CD4-positive, alpha-beta T cell treated with Interleukin-15 for 1 hour (primary cell): ENCODE data around the gene HOXA1.

Source experiments
- DNase-seq: peaks from one replicate; pipeline ENCODE4 v3.0.0-alpha.2; 2020

The HOXA1 gene

DNA sequence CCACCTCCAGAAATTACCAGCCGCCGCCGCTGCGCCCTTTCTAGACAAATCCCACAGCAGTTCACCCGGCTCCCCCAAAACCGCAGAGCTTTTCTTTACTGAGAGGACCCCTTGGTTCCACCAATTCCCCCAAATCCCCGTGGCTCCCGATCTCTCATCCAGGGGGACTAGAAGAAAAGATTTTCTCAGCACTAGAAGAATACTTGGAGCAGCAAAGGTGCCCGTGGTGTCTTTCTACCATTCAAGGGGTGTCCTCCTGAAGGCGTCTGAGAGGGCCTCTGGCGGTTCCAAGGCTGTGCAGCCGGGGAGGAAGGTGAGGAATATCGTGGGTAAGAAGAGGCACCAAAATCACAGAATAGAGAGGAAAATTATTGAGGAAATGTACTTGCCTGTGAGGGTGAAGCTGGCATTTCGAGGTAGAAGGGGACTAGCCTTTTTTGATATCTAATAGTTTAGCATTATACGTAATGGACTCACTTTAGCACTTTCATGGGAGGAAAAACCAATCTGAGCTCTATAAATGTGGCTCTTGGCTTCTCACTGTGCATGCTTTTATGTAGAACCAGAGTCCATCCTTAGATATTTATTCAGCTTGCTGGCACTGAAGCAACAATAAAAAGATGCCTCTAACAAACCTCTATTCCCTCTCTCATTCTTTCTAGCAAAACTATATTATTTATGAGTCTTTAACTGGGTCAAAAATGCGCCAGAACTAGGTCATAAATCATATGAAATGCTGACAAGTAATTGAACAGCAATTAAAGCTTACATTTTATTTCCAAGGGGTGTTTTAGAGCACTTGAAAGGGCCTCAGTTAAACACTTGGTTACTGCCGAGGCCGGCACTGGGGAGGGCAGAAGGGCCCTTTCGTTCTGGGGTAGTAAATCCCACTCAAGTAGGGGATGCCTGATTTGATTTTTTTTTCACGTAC lies 20.5 kb upstream of the HOXA1 start:
- no peak for DNase-seq

DNA sequence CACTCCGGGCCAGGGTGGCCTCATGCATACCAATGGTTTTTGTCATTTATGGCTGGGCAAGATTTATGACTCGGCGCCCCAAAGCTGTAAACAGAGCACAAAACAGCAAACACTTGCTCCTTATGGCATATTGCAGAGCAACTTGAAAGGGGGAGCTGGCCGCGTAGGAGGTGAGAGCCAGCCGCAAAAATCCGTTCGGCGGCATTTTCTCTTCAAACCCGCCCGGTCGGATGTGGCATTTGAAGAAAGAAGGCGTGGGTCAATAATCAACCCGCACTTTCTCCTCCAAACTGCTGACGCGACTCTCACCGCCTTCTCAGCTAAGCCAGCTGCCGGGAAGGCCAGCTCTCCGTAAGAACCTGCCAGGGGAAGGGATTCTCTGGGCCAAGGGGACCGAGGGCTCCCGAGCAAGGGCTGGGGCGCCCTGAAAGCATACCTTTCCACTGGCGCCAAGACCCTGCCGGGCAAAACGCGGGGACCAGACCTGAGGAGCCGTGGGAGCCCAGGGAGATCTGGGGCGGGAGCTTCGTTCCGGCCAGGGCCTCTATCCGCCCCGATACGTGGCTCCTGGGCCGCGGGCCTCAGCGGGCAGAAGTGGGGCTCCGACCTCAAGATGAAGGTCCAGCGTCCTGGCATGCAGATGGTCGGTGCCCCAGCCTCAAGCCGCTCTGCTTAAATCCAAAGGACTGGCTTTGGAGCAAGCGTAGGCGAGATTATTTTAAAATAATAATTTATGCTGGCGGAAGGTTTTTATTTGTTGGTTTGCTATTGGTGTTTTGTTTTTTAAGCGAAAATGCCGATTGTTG lies 19.6 kb upstream of the HOXA1 start:
- no peak for DNase-seq

DNA sequence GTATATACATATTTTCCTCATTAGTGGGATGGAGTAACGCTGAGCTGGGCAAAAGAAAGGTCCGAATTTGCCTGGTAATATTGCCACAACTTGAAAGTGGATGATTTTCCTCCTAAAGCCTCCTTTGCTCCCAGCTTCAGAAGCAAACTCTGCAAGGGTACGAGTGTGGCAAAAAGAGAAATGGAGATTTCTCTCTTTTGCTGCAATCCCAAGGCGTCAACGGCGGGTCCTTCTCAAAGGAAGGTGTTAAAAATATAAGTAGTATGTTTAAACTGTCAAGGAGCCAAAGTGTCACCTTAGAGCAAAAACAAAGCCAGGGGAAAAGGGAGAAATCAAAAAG lies 19.1 kb upstream of the HOXA1 start:
- DNase-seq: no peak

DNA sequence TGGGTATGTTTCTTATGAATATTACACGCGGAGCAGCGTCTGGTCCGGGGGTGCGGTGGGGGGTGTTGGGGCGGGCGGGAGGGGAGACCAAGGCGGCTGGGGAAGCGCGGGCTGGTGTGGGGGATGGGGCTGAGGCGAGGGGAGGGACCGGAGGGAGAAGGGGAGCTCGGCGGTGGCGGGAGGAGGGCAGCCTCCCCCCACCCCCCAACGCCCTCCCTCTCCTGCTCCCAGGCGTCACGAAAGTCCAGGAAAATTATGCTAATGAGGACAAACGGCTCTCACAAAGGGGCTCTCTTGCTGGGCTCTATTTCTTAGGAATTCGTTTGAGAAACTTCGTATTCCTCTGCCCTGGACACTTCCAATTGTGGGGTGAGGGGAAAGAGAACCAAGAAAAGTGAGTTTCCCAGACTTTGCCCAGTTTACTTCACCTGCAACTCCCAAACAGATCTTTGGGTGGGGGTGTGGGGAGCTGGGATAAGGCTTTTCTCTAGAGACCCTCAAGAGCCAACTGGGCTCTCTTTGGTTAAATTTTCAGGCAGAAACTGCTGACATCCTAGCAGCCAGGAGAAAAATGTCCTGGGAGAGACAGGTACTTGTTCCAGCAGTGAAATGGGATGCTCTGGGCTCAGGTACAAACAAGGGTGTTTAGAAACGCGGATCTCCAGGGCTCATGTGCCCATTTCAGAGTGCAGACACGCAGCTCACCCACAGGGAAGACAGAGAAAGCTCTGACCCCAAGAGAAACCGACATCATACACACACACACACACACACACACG lies 18.4 kb upstream of the HOXA1 start:
- no peak for DNase-seq

DNA sequence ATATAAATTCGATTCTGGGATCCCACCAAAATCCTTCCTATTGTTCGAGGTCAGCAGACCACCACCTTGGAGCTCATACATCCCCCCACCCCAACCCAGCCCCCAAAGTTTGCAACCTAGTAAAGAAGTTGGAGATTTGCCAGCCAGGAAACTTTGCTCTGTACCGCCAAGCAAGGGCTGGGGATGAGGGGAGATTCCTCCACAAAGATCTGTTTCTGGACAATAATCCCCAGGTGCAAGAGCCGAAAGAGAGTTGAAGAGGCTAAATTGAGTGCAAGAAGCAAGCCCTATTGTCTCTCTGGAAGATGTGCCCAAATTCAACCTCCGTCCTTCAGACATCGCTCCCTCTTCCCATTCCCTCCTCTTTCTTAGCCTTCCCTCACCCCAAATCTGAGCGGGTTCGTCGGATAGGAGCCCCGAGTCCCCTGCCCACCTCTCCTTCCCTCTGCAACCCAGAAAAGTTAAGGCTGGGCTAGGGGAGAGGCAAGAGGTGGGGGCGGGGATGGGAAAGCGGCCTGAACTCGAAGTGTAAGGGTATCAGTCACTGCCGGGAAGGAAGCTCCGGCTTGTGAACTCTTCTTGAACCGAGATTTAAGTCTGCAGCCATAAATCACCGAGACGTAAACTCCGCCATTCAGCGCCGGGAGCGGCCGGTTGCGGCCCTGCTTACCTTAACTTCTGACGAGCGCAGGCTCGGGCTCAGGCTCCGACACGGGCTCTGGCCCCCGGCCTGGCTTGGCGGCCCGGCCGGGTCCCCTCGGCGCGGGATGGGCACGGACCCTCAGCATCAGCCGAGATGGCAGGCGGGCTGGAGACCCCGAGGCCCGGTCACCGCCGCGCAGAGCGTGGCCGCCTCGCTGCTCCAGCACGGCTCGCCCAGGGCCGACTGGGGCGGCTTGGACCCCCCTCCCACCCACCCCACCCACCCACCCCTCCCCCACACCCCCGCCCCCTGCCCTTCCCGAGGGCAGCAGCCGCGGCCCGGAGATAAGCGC lies 17.5 kb upstream of the HOXA1 start:
- no peak for DNase-seq

DNA sequence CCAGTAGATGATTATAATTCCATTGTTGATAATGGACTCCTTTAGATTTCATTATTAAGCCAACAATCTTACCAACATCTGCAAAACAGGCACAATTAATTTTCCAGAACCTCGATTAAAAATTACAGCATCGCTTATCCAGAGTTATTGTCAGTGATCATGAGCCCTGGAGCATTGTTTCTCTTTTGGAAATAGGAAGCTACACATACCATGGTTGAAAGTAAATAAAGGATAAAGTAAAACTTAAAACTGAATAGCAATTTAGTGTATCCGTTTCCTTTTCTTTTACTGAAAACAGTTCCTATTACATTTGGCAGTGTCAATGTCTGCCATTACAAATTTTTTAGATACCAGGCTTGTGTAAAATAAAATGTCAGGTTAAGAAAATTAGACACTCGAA lies 16.6 kb upstream of the HOXA1 start:
- no peak for DNase-seq

DNA sequence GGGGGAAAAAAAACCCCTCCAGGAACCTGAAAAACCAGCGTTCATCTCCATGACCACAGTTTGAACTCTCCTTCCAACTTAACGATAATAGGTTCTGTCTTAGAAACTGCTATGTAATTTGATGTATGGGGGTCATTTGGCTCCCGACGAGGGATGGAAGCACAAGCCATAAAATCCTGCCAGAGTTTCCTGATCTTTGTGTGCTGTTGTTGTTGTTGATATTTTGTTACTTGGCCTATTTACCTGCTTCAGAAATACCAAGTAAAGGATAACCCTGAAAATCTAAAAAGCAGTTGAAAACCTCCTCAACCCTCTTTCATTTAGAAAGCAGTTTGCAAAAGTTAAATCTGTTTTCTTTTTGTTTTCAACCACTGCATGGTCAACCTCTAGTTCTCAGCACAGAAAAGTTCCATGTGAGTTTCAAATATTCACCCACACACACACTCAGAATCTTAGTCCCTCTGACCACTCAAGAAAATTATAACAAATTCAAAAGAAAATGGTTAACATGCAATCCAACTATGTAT lies 16.0 kb upstream of the HOXA1 start:
- no peak for DNase-seq

DNA sequence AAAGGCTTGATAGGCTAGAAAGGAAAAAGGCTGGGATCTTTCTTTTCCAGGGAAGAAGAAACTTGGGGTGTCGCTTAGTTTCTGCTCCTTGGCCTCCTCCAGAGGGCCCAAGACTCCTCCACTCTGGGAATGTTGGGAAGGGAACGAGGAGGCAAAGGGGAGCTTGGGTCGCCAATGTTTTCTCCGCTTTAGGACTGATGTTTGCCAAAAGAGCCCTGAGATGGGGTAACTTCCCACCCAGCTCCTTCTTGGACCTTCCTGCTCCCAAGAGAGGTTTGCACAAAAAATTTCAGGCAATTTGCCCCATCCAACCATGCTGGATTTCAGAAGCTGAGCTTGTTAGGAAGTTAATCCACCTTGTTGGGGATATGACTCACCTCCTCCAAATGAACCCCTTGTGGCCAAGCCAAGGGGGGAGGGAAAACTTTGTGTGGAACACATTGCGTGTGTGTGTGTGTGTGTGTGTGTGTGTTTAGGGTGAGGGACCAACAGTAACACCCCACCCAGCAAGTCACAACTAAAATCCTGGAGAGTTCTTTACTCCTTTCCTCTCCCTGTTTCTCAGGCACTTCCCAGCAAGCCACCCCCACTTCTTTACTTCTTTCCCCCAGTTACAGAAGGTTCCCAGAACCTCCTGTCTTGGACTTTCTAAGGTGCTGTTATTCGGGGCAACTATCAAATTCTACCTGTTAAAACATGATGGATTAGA lies 15.4 kb upstream of the HOXA1 start:
- no peak for DNase-seq

DNA sequence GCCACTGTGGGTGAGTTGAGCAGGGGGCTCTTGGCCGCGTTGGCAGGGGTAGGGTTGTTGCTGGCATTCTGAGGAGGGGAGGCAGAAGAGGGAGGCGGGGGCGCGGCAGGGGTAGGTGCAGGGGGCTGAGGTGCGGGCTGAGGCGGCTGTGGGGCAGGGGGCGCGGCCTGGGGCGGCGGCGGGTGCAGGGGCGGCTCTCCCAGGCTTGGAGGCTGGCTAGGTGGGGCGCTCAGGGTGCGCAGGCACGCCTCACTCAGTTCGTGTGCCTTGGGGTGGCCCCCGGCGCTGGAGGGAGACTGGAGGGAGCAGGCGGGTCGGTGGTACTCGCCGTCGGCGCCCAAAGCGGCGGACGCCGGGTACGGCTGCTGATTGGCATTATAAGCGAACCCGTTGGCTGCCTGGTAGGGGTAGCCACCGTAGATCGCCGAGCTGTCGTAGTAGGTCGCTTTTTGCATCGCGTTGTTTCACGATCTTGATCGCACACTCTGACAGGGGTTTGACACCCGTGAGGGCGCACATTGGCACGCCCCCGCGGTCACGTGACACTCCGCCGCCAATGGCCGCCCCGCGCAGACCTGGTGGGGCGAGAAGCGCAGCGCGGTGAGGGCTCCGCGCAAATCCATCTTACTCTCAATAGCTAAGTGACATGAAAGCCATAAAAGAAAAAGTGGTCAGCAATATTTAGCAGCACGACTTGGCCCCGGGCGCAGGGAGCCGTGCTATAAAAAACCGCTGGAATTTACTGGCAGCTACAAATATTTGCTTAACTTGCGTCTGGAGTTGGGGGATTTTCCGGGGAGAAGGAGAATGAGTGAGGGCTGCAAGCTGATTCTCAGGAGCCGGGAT lies 14.6 kb upstream of the HOXA1 start:
- no peak for DNase-seq

DNA sequence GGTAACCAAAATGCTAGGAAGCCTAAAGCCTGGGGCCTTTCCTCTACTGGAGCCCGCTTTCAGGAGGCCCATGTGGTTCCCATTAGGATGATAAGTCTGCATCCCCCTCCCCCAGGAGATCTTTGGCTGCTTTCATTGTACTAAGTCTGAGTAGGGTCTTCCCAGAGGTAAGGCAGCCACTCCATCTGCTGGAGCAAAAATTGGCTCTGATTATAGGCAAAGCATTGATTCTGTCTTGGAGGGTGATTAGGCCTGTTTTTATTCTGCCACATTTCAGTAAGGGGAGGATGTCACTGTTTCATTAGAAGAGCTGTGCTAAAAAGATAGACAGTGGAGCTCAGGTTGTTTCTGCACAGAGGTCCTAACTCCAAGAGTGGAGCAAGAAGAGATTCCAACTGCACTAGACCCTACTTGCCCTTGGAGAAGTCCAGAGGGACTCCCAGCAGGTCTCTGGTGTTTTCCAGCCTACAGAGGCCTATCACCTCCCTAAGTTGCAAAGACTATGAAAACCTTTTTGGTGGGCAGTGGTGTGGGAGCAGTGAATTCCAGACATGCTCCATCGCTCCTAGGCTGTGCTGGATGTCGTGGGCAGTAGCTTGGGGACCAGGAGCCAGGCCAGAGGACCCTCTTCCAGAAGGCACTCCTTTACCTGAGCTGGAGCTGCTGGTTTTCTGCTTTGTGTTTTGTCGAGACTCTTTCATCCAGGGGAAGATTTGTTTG lies 13.8 kb upstream of the HOXA1 start:
- DNase-seq: no peak

DNA sequence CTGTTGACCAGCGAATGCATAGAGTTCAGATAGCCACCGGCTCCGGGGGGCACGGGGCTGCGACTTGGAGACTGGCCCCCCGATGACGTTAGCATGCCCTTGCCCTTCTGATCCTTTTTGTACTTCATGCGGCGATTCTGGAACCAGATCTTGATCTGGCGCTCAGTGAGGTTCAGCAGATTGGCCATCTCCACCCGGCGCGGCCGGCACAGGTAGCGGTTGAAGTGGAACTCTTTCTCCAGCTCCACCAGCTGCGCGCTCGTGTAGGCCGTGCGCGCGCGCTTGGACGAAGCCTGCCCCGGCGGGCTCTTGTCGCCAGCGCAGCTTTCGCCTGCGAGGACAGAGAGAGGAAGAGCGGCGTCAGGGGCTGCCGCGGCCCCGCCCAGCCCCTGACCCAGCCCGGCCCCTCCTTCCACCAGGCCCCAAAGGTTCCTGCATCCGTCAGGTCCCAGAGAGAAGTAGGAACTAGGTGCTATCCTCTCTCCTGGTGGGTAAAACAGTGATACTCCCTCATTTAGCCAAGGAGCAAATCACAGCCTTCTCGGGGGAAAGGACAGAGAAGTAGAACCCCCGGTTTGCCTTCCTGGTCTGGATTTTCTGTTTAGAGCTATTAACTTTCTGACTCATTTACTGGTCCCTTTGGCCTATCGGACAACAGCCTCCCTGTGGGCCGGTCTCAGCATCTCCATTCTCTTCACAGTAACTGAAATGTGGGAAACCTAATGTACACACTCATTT lies 12.8 kb upstream of the HOXA1 start:
- no peak for DNase-seq

DNA sequence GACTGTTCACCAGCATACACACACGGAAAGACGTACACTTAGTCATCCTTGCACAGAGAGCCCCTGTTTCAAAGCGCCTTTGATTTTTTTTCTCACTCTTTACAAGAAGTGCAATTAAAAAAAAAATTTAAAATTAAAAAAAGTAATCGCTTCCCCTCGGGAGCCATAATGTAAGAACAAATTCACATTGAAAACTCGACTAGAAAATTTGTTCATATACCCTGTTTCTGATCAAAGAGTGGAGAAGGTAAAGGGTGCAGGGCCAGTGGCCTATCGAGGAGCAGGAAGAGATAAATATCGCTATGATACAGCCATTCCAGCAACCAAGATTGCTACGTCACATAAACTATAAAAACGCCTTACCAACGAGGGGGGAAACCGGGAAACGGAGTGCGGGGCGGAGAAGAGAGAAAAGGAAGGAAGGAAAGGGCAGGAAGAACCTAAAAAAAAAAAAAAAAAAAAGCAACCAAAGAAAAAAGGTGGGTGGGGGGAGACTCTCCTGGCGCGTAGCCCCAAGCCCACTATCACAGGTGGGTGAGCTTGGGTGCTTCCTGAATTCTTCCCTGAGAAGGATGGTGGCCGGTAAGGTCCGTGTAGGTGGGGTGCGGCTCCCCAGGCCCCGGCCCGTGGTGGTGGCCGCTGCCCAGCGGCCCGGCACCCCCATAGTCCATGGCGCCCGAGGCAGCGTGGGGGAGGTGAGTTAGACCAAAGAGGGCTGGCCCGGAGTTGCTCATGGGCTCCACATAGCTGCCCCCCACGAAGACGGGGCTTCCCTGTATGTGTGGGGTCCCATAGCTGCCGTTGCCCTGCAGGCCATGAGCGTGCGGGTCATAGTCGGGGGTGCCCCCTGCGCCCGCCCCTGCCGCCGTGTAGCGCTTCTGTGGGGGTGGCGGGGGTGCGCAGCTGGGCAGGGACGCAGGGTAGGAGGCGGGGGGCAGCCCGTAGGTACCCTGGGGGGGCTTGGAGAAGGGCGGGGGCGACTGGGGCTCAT lies 11.9 kb upstream of the HOXA1 start:
- no peak for DNase-seq

DNA sequence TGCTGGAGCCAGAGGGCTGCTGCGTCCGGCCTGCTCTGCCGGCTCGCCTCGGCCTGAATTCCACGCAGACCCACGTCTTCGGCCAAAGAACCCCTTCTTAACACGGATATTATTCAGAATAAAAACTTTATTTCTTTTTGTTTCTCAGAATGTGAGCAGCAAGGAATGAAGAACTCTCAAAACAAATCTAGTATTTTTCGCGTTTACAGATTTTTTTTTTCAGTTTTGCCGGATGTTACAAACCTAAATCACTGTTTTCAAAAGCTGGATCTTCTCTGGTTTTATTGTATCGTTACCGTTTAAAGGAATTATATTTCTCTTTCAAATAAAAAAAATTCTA lies 11.1 kb upstream of the HOXA1 start:
- no peak for DNase-seq

DNA sequence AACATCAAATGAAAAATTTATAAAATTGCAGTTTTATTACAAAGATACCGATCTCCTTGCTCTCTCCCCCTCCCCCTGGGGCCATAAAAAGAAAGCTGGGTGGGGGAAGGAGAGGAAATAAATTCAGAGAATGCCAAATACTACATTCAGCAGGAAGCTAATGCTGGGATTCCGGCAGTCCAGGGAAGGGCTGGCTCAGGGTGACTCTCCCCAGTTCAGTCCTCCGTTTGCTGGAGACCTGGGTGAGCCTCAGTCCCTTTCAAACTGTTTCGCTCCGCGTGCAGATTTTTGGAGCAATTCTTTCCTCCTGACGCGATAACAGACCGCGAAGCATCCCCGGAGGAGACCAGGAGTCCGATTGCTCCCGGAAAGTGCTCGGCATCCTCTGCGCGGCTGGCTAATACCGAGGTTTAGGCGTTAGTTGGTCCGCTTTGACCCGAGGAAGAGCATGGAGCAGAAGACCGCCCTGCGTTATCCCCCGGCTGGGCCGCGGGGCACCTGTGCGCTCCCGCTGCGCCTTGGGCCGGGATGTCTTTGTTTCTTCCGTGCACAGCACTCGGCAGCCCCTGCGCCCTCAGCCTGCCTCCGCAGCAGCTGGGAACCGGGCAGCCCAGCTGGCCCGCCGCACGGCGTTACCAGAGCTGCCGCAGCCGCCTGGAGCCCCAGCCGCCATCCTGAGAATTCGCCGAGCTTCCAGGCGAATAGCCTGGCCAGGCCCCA lies 10.5 kb upstream of the HOXA1 start:
- DNase-seq: no peak

DNA sequence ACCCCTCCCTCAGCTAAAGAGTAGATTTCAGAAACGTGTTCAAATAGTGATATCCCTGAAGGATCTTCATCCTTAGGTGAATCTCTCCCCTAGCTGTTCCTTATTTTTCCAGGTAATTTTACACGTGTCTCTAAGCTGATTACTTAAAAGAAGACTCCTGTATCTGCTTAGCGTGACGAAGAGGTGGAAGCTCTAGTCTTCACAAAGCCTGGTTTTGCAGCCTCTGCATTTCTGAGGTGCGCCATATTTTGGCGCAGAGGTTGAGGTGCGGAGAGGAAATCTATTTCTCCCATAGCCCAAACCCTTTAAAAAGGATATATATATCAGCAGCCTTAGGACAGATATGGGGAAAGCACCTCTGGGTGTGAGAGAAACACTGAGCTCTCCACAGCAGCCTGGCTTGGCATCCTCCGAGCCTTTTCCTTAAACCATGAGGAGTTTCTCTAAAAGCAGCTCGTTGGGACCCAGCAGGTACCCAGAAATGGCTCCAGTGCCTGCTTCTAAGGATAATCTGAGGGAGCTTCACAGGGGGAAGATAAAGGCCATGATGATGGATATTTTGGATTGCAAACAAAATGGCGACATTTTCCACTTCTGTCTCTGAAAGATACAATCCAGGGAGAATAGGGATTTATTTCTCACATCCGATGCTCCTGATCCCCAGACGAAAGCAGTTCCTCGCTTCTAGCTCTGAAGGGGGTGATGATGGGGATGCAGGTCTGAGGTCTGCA lies 9.7 kb upstream of the HOXA1 start:
- no peak for DNase-seq

DNA sequence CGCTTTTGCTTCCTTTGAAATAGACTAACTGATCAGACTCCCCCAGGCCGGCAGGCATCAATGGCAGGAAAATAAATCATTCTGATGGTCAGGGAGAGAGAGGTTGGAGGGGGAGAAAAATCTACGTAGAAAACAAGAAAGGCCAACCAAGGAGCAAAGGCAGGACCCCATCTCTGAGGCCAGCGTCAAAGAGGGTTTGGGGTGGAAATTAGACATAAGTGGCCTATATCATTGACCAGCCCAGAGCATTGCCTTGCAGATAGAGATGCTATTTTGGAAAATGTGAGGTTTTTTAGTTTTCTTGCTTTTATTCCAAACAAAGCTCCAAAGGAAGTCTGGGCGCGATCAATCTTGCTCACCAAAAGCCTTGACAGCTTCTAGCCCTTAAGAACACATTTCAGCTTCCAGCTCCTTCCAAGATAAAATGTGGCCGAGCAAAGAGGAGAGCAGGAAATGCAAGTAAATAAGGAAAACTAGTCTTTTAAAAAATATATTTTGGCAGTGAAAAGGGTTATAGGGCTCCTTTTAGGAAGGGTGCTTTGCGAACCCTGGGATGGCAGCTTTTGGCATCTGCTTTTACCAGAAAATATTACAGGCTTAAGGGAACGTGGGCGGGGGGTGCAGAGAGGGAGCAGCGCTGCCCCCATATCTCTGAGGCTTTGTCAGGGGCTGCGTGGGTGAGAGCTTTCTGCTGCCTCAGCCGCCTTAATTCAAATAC lies 8.7 kb upstream of the HOXA1 start:
- no peak for DNase-seq
